RWPE2 (cell line): ENCODE data around the gene ACTA1.
"Not testable (repeated sequence)": the region's sequence is repeated elsewhere in the genome, so short reads cannot be mapped to it uniquely, and the experiment has no call there.

Experiments used
- ATAC-seq: fragments of 200-7000 bp; cut with Tn5 transposase; 3 replicates; pipeline ENCODE4 v1.9.1; 2021; ENCODE audit warnings: low read depth
- DNase-seq: peaks from one replicate; pipeline ENCODE4 v3.0.0-alpha.2; 2020; ENCODE audit warnings: low spot score
- H3K27ac ChIP-seq: fragments of 450-650 bp; 2 replicates; pipeline ENCODE4 v1.5.1; 2017; ENCODE audit warnings: mild to moderate bottlenecking; ENCODE audit not compliant: poor library complexity, severe bottlenecking
- H3K27me3 ChIP-seq: fragments of 250-450 bp; sonication (Bioruptor Pico); 2 replicates; pipeline ENCODE4 v1.5.1; 2021; ENCODE audit warnings: mild to moderate bottlenecking, moderate library complexity; ENCODE audit not compliant: insufficient read depth, poor library complexity, severe bottlenecking
- H3K36me3 ChIP-seq: fragments of 250-450 bp; sonication (Bioruptor Pico); 2 replicates; pipeline ENCODE4 v1.5.1; 2020; ENCODE audit warnings: low read depth, mild to moderate bottlenecking, moderate library complexity
- H3K4me1 ChIP-seq: fragments of 250-450 bp; sonication (Bioruptor Pico); 2 replicates; pipeline ENCODE4 v1.5.1; 2021; ENCODE audit warnings: mild to moderate bottlenecking, moderate library complexity; ENCODE audit not compliant: insufficient read depth, poor library complexity, severe bottlenecking
- H3K4me3 ChIP-seq: fragments of 250-450 bp; sonication (Bioruptor Pico); 2 replicates; pipeline ENCODE4 v1.5.1; 2021; ENCODE audit warnings: mild to moderate bottlenecking, moderate library complexity; ENCODE audit not compliant: severe bottlenecking
- H3K9me3 ChIP-seq: fragments of 250-450 bp; sonication (Bioruptor Pico); 2 replicates; pipeline ENCODE4 v1.5.1; 2021; ENCODE audit warnings: mild to moderate bottlenecking, moderate library complexity; ENCODE audit not compliant: severe bottlenecking
- TF ChIP-seq, protein P1 (sequence below): fragments of 450-650 bp; IDR thresholded peaks from one replicate; pipeline ENCODE4 v1.5.1; 2017; ENCODE audit warnings: mild to moderate bottlenecking, moderate library complexity; ENCODE audit not compliant: poor library complexity, severe bottlenecking

Gene ACTA1

DNA sequence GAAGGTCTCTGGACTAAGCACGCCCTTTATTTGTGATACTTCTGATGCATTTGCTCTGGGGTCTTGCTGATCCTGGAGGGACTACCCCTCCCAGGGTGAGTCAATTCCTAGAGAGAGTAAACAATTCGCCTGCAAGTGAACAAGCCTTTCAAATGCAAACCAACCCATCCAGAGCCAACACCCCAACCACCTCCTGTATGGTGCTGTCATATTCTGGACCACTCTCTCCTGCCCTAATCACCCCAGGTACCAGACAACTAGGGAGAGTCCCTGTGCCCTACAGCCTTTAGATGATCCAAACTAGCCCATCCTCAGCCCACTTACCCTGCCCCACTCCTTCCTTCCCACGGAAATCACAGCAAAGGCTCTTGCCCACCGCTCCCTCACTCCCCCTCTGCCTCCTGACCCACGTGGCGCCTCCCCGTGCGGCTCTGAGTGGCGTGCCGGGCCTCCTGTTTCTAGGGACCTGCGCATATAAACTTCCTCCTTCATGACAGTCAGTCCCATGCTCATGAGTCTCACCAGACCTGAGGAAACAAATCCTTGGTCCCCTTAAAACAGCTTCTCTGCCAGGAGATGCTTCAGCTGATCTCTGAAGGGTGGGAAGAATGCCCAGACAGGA, 37.2 kb downstream of the ACTA1 start:
- no peak for ATAC-seq
- Histone ChIP-seq H3K27me3 (no peaks in the 10 kb centered on the region), H3K9me3 (no peaks in the 10 kb centered on the region), H3K4me3 (no peak overlapping the region), H3K4me1 (no peaks in the 10 kb centered on the region), H3K27ac (no peak overlapping the region), H3K36me3 (no peaks in the 10 kb centered on the region)
- no peak for DNase-seq
- TF ChIP-seq, protein P1, sequence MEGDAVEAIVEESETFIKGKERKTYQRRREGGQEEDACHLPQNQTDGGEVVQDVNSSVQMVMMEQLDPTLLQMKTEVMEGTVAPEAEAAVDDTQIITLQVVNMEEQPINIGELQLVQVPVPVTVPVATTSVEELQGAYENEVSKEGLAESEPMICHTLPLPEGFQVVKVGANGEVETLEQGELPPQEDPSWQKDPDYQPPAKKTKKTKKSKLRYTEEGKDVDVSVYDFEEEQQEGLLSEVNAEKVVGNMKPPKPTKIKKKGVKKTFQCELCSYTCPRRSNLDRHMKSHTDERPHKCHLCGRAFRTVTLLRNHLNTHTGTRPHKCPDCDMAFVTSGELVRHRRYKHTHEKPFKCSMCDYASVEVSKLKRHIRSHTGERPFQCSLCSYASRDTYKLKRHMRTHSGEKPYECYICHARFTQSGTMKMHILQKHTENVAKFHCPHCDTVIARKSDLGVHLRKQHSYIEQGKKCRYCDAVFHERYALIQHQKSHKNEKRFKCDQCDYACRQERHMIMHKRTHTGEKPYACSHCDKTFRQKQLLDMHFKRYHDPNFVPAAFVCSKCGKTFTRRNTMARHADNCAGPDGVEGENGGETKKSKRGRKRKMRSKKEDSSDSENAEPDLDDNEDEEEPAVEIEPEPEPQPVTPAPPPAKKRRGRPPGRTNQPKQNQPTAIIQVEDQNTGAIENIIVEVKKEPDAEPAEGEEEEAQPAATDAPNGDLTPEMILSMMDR, result no peak

DNA sequence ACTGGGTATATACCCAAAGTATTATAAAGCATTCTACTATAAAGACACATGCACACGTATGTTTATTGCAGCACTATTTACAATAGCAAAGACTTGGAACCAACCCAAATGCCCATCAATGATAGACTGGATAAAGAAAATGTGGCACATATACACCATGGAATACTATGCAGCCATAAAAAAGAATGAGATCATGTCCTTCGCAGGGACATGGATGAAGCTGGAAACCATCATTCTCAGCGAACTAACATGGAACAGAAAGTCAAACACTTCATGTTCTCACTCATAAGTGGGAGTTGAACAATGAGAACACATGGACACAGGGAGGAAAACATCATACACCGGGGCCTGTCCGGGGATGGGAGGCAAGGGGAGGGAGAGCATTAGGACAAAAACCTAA, 39.4 kb downstream of the ACTA1 start:
- ATAC-seq, H3K27me3 ChIP-seq, H3K9me3 ChIP-seq, DNase-seq, H3K4me3 ChIP-seq, H3K27ac ChIP-seq, H3K4me1 ChIP-seq, H3K36me3 ChIP-seq: not testable (repeated sequence)

DNA sequence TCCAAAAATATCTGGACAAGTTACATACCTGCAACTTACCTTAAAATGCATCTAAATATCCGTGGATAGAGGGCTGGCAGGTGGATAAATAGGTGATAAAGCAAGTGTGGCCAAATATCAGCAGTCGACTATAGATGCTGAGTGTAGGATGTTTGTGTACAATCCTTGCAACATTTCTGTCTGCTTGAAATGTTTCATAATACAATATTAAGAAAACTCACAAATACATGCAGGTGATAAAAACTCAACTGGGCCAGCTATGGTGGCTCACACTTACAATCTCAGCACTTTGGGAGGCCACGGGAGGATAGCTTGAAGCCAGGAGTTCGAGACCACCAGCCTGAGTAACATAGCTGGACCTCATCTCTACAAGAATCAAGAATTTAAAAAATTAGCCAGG, 41.0 kb downstream of the ACTA1 start:
- no peaks in the 10 kb centered on the region for H3K9me3 ChIP-seq
- no peak for ATAC-seq

DNA sequence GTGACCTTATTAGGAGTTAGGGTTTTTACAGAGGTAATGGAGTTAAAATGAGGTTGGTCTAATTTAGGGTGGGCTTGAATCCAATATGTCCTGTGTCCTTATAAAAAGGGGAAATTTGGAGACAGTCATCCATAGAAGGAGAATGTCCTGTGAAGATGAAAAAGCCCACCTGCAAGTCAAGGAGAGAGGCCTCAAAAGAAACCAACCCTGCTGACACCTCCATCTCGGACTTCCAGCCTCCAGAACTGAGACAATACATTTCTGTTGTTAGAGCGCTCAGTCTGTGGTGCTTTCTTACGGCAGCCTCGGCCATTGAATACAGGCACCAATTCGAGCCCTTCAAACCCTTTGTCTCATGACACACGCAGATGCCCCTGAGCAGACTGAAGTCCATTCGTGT, 43.8 kb downstream of the ACTA1 start:
- no peak overlapping the region for H3K27ac ChIP-seq
- no peaks in the 10 kb centered on the region for H3K9me3 ChIP-seq
- TF ChIP-seq, protein P1, result no peak
- peaks cover 4% of the 10 kb centered on the region for H3K4me1 ChIP-seq
- H3K4me3 ChIP-seq, result no peak overlapping the region
- no peaks in the 10 kb centered on the region for H3K27me3 ChIP-seq
- no peaks in the 10 kb centered on the region for H3K36me3 ChIP-seq
- DNase-seq, result no peak
- no peak for ATAC-seq

More for the DNA sequence above, 41.0 kb downstream of the ACTA1 start:
- Histone ChIP-seq H3K27ac (no peak overlapping the region), H3K36me3 (no peaks in the 10 kb centered on the region), H3K4me1 (peaks cover 4% of the 10 kb centered on the region), H3K27me3 (no peaks in the 10 kb centered on the region), H3K4me3 (no peak overlapping the region)
- DNase-seq, result no peak
- TF ChIP-seq, protein P1, result no peak

DNA sequence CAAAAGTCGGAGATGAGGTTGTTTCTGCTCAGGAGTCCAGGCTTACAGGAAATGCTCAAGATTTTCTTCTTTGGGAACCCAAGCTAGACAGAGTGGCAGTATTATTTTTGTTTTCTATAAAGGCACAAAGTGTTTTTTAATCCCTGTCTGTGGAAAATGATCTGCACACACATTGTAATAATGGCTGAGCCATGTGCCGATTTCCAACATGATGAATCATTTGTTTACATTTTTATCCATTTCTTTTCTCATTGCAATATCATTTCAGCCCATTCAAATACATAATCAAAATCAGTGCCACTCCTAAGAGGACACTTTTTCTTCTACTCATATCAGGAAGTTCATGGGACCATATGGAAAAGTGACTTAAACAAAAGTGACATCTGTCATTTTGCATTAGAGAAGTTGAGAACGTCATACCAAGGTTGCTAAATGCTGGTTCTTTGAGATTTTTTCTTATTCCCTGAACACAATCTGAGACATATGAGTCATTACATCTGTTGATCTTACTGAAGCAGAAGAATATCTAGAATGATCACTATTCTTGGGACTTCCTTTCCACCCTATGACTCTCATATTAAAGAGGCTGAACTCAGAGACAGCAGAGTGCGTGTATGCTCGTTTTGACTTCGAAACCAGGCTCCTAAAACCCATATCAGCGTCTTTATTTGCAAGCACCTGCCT, 44.9 kb downstream of the ACTA1 start:
- no peak overlapping the region for H3K27ac ChIP-seq
- no peaks in the 10 kb centered on the region for H3K36me3 ChIP-seq

More for the DNA sequence above, 44.9 kb downstream of the ACTA1 start:
- Histone ChIP-seq H3K4me1 (peaks cover 4% of the 10 kb centered on the region), H3K27me3 (no peaks in the 10 kb centered on the region), H3K9me3 (no peaks in the 10 kb centered on the region), H3K4me3 (no peak overlapping the region)
- DNase-seq, result no peak
- TF ChIP-seq, protein P1, result no peak
- peak; percentile 36; the same call in 1 of the 3 replicates for ATAC-seq
